Measurements from ENCODE around the gene ARID4B. TPM values are rescaled to one million over a fixed set of nuclear protein-coding genes. Genes with fewer than 3 reads are reported as not detected.
A peak's percentile ranks its signal among the peaks of the same experiment; 100 is the strongest.

The ARID4B gene
- polyA plus RNA-seq, 2 of the 4 experiments (the other 2 are of a cell fraction) = 14.9 to 16.0 TPM

GRCh38 chr1:235367000-235367908, 39.3 kb upstream of the ARID4B start, which contains the start of gene TBCE:
TSS of gene TBCE (plus strand) at chr1:235367427. CDS start at chr1:235380050, 12,623 bp downstream.
- Histone ChIP-seq H3K4me3 (peak within 1 kb of the TSS; percentile 65), H3K4me2 (peak within 1 kb of the TSS; percentile 70), H3K9me3 (no peaks in the 10 kb centered on the region), H3K27ac (peak within 1 kb of the TSS; percentile 84 to 95), H3K4me1 (peaks cover 4% of the 10 kb centered on the region; the same call in 1 of the 3 replicates)
- WGBS (ENCODE audit: missing lambda C conversion rate) = 2% methylated on average over 32 of the region's 38 CpGs
- no peak for TF ChIP-seq HMGXB4 (CRISPR knock-in tag; IDR thresholded peaks at IDR 0.05; ENCODE audit: borderline replicate concordance)
- TF ChIP-seq ZFP36 (IDR thresholded peaks at IDR 0.05; ENCODE audit: borderline replicate concordance, partially characterized antibody) = no peak
- peak; percentile 96 for TF ChIP-seq POLR2A (IDR thresholded peaks at IDR 0.05; ENCODE audit: low read length)
- TF ChIP-seq FOXS1 (CRISPR knock-in tag; IDR thresholded peaks at IDR 0.05) = no peak
- peak; percentile 60; the same call in 1 of the 3 replicates for TF ChIP-seq BCL3 (IDR thresholded peaks at IDR 0.05)
- peak in 1 of 2 experiments; percentile 24; a peak in 3 of 5 replicates for TF ChIP-seq RAD21 (conservative IDR thresholded peaks at IDR 0.05 in 1 of 2, IDR thresholded peaks at IDR 0.05 in 1 of 2)
- TF ChIP-seq JUNB (IDR thresholded peaks at IDR 0.05) = no peak
- TF ChIP-seq USF2 (IDR thresholded peaks at IDR 0.05) = peak; percentile 77
- peak; percentile 24; the same call in 1 of the 2 replicates for TF ChIP-seq RFX5 (IDR thresholded peaks at IDR 0.05)
- no peak for TF ChIP-seq EP300 (IDR thresholded peaks at IDR 0.05)
- TF ChIP-seq CBX2 (IDR thresholded peaks at IDR 0.05; ENCODE audit: borderline replicate concordance, low read depth) = no peak
- peak; percentile 72; the same call in 1 of the 2 replicates for TF ChIP-seq PBX3 (IDR thresholded peaks at IDR 0.05)
- no peak for TF ChIP-seq CHD4 (IDR thresholded peaks at IDR 0.05; ENCODE audit: borderline replicate concordance)
- TF ChIP-seq FOSB (CRISPR knock-in tag; IDR thresholded peaks at IDR 0.05) = no peak
- TF ChIP-seq BHLHE40 (IDR thresholded peaks at IDR 0.05; ENCODE audit: low read depth, low read length) = peak; percentile 54
- TF ChIP-seq JUN (IDR thresholded peaks at IDR 0.05) = peak; percentile 62 to 85; a peak in 3 of 5 replicates
- TF ChIP-seq MAZ (IDR thresholded peaks at IDR 0.05; ENCODE audit: borderline replicate concordance, low read depth, low read length) = no peak
- peak; percentile 43; the same call in 1 of the 2 replicates for TF ChIP-seq E2F6 (IDR thresholded peaks at IDR 0.05; ENCODE audit: borderline replicate concordance, low read depth)
- 0 out of 2 replicates have a peak, but pooled peaks have one; percentile 23 for TF ChIP-seq TP53 (CRISPR knock-in tag; IDR thresholded peaks at IDR 0.05)
- no peak for TF ChIP-seq FOSL2 (IDR thresholded peaks at IDR 0.05)
- TF ChIP-seq FOSL2 (CRISPR knock-in tag; IDR thresholded peaks at IDR 0.05) = peak; percentile 54; the same call in 1 of the 2 replicates
- 0 out of 2 replicates have a peak, but pooled peaks have one; percentile 28 for TF ChIP-seq MYC (IDR thresholded peaks at IDR 0.05; ENCODE audit: borderline replicate concordance, low read length)
- TF ChIP-seq TFCP2L1 (CRISPR knock-in tag; IDR thresholded peaks at IDR 0.05) = no peak
- no peak for TF ChIP-seq HEYL (CRISPR knock-in tag; IDR thresholded peaks at IDR 0.05)
- TF ChIP-seq MAX (IDR thresholded peaks at IDR 0.05) = peak; percentile 80
- no peak; the same call in 1 of the 2 replicates for TF ChIP-seq ZNF302 (CRISPR knock-in tag; IDR thresholded peaks at IDR 0.05)
- no peak for TF ChIP-seq HDAC2 (IDR thresholded peaks at IDR 0.05)
- POLR2A ChIA-PET = interaction anchor here (0.6 to 1.3 kb wide), 11 partner anchors 9 to 137 kb away, joined by 3 to 11 read pairs (median 4); partner anchors contain the start of genes ARID4B, B3GALNT2 and GGPS1
- FAIRE-seq (peak; percentile 54), DNase-seq (ENCODE audit: low read depth in 1 of 2, low spot score in 1 of 2) (peak; percentile 96 to 97), ATAC-seq (peak; percentile 100)
- CTCF ChIA-PET = interaction anchor here (1.0 to 2.4 kb wide), 5 partner anchors 10 to 56 kb away, joined by 3 to 16 read pairs (median 5); no protein-coding TSS in a partner anchor
